Caco-2 (cell line): ENCODE results near the gene EFCAB12. TPM values are rescaled to one million over a fixed set of nuclear protein-coding genes. Genes with fewer than 3 reads are reported as not detected.

Experiments
- BruUV-seq: library from RNA; stranded (reverse); fragments of 400-500 nt; replicated peaks from 2 replicates; lab custom pipeline; 2021; lab: Mats Ljungman, UMichigan
- CTCF ChIA-PET: fragments of 300-600 bp; sonication (Branson Sonifier 250); formaldehyde crosslinking; loops from one replicate; lab custom pipeline; 2022; ENCODE audit warnings: antibody characterized with exemption; lab: Charles Lee
- POLR2A ChIA-PET: fragments of 300-600 bp; sonication (Branson Sonifier 250); formaldehyde crosslinking; loops from one replicate; lab custom pipeline; 2022; ENCODE audit warnings: antibody characterized with exemption; lab: Charles Lee
- DNase-seq, 2 experiments: peaks; one replicate each; pipeline versions ENCODE4 v3.0.0 to v3.0.0-alpha.2; 2020 to 2022
- H3K27me3 ChIP-seq: replicated peaks from 2 replicates; pipeline ENCODE4 v1.6.0; 2011; ENCODE audit warnings: low read length; ENCODE audit not compliant: control insufficient read depth, insufficient read depth
- H3K36me3 ChIP-seq: 2 replicates; pipeline ENCODE4 v1.5.1; 2011; ENCODE audit warnings: low read length; ENCODE audit not compliant: control insufficient read depth, insufficient read depth
- H3K4me1 ChIP-seq: fragments of 250-450 bp; sonication (Bioruptor Pico); 2 replicates; pipeline ENCODE4 v1.5.1; 2020; ENCODE audit warnings: mild to moderate bottlenecking
- H3K4me3 ChIP-seq: 2 replicates; pipeline ENCODE4 v1.5.1; 2011; ENCODE audit warnings: low read depth, mild to moderate bottlenecking, control low read depth, low read length
- H3K9me3 ChIP-seq: fragments of 250-450 bp; sonication (Bioruptor Pico); 2 replicates; pipeline ENCODE4 v1.5.1; 2020; ENCODE audit warnings: mild to moderate bottlenecking, moderate library complexity
- H3K27ac Mint-ChIP-seq: one replicate; pipeline ENCODE4 v1.8.0; 2022; ENCODE audit warnings: mixed read lengths; ENCODE audit not compliant: unreplicated experiment
- H3K27me3 Mint-ChIP-seq: one replicate; pipeline ENCODE4 v1.8.0; 2022; ENCODE audit warnings: mixed read lengths; ENCODE audit not compliant: insufficient read depth, unreplicated experiment
- H3K36me3 Mint-ChIP-seq: one replicate; pipeline ENCODE4 v1.8.0; 2022; ENCODE audit warnings: mild to moderate bottlenecking, mixed read lengths; ENCODE audit not compliant: insufficient read depth, unreplicated experiment
- H3K4me1 Mint-ChIP-seq: one replicate; pipeline ENCODE4 v1.8.0; 2022; ENCODE audit warnings: low read depth, mixed read lengths; ENCODE audit not compliant: unreplicated experiment
- H3K4me3 Mint-ChIP-seq: one replicate; pipeline ENCODE4 v1.8.0; 2022; ENCODE audit warnings: mild to moderate bottlenecking, moderate library complexity, mixed read lengths; ENCODE audit not compliant: unreplicated experiment
- H3K9me3 Mint-ChIP-seq: one replicate; pipeline ENCODE4 v1.8.0; 2022; ENCODE audit warnings: mixed read lengths; ENCODE audit not compliant: unreplicated experiment
- CTCF ChIP-seq, 2 experiments: fragments of 200-600 bp in 1 of 2; IDR thresholded peaks; 1 replicate in 1 of 2; 2 replicates in 1 of 2; pipeline versions ENCODE4 v1.5.1 to v1.8.0; 2011 to 2022; ENCODE audit warnings: antibody characterized with exemption in 1 of 2, control low read depth in 1 of 2, inconsistent platforms in 1 of 2, low read depth in 1 of 2, low read length in 1 of 2, mild to moderate bottlenecking in 1 of 2, moderate library complexity in 1 of 2; ENCODE audit not compliant: insufficient read depth in 1 of 2, severe bottlenecking in 1 of 2, unreplicated experiment in 1 of 2
- intact Hi-C: fragments of 100-400 bp; cut with micrococcal nuclease; formaldehyde crosslinking; loops from one replicate; pipeline ENCODE4 v1.10.0; 2022; ENCODE audit not compliant: unreplicated experiment
- total RNA-seq: library from RNA; stranded (reverse); gene quantifications from 2 replicates; pipeline ENCODE4 v1.2.3, GENCODE V29; 2022

Gene EFCAB12
- total RNA-seq, 1 experiment from 2014 or later = 0.14 TPM

GRCh38 chr3:129353589-129353941 lies 74.9 kb downstream of the EFCAB12 start:
- ChIA-PET CTCF (no interaction called here), POLR2A (interaction anchor here (0.6 kb wide), 1 partner anchor 588 kb away, joined by 3 read pairs; no protein-coding TSS in a partner anchor)
- Mint-ChIP-seq H3K9me3 (no peaks in the 10 kb centered on the region), H3K27ac (no peak overlapping the region), H3K4me3 (no peak overlapping the region), H3K27me3 (no peaks in the 10 kb centered on the region), H3K4me1 (no peaks in the 10 kb centered on the region), H3K36me3 (no peaks in the 10 kb centered on the region)
- TF ChIP-seq CTCF (IDR thresholded peaks at IDR 0.05; ENCODE audit: insufficient read depth in 1 of 2, low read depth in 1 of 2, low read length in 1 of 2, severe bottlenecking in 1 of 2, unreplicated experiment in 1 of 2) = no peak
- Histone ChIP-seq H3K36me3 (no peaks in the 10 kb centered on the region), H3K9me3 (no peaks in the 10 kb centered on the region), H3K4me3 (no peak overlapping the region), H3K27me3 (no peaks in the 10 kb centered on the region), H3K4me1 (no peaks in the 10 kb centered on the region)
- DNase-seq = no peak
- BruUV-seq = no TSS peak
- intact Hi-C loops = no loop called here

- no peak for TF ChIP-seq CTCF (IDR thresholded peaks at IDR 0.05; ENCODE audit: insufficient read depth in 1 of 2, low read depth in 1 of 2, low read length in 1 of 2, severe bottlenecking in 1 of 2, unreplicated experiment in 1 of 2)
- no peaks in the 10 kb centered on the region for H3K9me3 Mint-ChIP-seq
- no peak overlapping the region for H3K4me3 ChIP-seq
- H3K36me3 Mint-ChIP-seq = no peaks in the 10 kb centered on the region
- no peak overlapping the region for H3K27ac Mint-ChIP-seq
- intact Hi-C loops = no loop called here
- CTCF ChIA-PET = interaction anchor here (1.4 kb wide), 1 partner anchor 30 kb away, joined by 5 read pairs; no protein-coding TSS in a partner anchor
- H3K4me1 Mint-ChIP-seq = no peaks in the 10 kb centered on the region
- H3K4me1 ChIP-seq = no peaks in the 10 kb centered on the region
- H3K4me3 Mint-ChIP-seq = no peak overlapping the region
- no peaks in the 10 kb centered on the region for H3K36me3 ChIP-seq
- DNase-seq = no peak
- POLR2A ChIA-PET = no interaction called here
- no peaks in the 10 kb centered on the region for H3K27me3 ChIP-seq
- H3K9me3 ChIP-seq = no peaks in the 10 kb centered on the region
- H3K27me3 Mint-ChIP-seq = no peaks in the 10 kb centered on the region
- no TSS peak for BruUV-seq
Observed at GRCh38 chr3:129352650-129353588, 75.5 kb downstream of the EFCAB12 start.

GRCh38 chr3:129352045-129352444 lies 76.4 kb downstream of the EFCAB12 start:
- ChIA-PET POLR2A (no interaction called here), CTCF (interaction anchor here (1.4 kb wide), 1 partner anchor 31 kb away, joined by 5 read pairs; no protein-coding TSS in a partner anchor)
- H3K36me3 Mint-ChIP-seq = no peaks in the 10 kb centered on the region
- no peak overlapping the region for H3K27ac Mint-ChIP-seq
- no peak overlapping the region for H3K4me3 Mint-ChIP-seq
- no peaks in the 10 kb centered on the region for H3K36me3 ChIP-seq
- H3K9me3 ChIP-seq = no peaks in the 10 kb centered on the region
- H3K27me3 ChIP-seq = no peaks in the 10 kb centered on the region
- no peaks in the 10 kb centered on the region for H3K4me1 Mint-ChIP-seq
- no peaks in the 10 kb centered on the region for H3K27me3 Mint-ChIP-seq
- H3K9me3 Mint-ChIP-seq = no peaks in the 10 kb centered on the region
- no peak overlapping the region for H3K4me3 ChIP-seq
- no TSS peak for BruUV-seq
- peak in 1 of 2 experiments; percentile 19 for TF ChIP-seq CTCF (IDR thresholded peaks at IDR 0.05; ENCODE audit: insufficient read depth in 1 of 2, low read depth in 1 of 2, low read length in 1 of 2, severe bottlenecking in 1 of 2, unreplicated experiment in 1 of 2)
- no peaks in the 10 kb centered on the region for H3K4me1 ChIP-seq
- no peak for DNase-seq
- intact Hi-C loops = no loop called here

Other genes with a start within 250 kb of the EFCAB12 start
- gene CNBP, start 244.7 kb downstream of the EFCAB12 start, total RNA-seq = 229 and 266 TPM in 2 replicates
- 178 TPM in 2 replicates for gene COPG1, start 179.0 kb downstream of the EFCAB12 start, total RNA-seq
- 47.7 and 47.9 TPM in 2 replicates for gene HMCES, start 149.8 kb downstream of the EFCAB12 start, total RNA-seq
- 33.5 and 39.8 TPM in 2 replicates for gene MBD4, start 11.3 kb upstream of the EFCAB12 start, total RNA-seq
- gene IFT122, start 11.6 kb upstream of the EFCAB12 start, total RNA-seq = 21.9 and 30.0 TPM in 2 replicates
- not detected in 2 replicates for gene RHO, start 100.0 kb upstream of the EFCAB12 start, total RNA-seq
- gene H1-8, start 114.5 kb upstream of the EFCAB12 start, total RNA-seq = not detected in 2 replicates
- 26.3 and 33.0 TPM in 2 replicates for gene PLXND1, start 178.0 kb upstream of the EFCAB12 start, total RNA-seq